Sigmoid colon (tissue), 4 donors: Measurements from ENCODE around the gene MYL3.

Experiments
- CTCF ChIP-seq, 4 experiments: fragments of 450-650 bp in 3 of 4; fragments of 200-600 bp in 1 of 4; IDR thresholded peaks; one replicate each; pipeline ENCODE4 v1.5.1; 2016 to 2019; ENCODE audit warnings: antibody characterized with exemption in 4 of 4, mild to moderate bottlenecking in 3 of 4, moderate library complexity in 2 of 4
- POLR2A ChIP-seq, 2 donors: fragments of 450-650 bp; IDR thresholded peaks; one replicate each; pipeline ENCODE4 v1.6.1; 2016; ENCODE audit warnings: antibody characterized with exemption in 2 of 2, mild to moderate bottlenecking in 2 of 2, moderate library complexity in 2 of 2
- POLR2AphosphoS5 ChIP-seq, 4 donors: sonication (generic); formaldehyde crosslinking; IDR thresholded peaks; one replicate each; pipeline ENCODE4 v1.6.1; 2017; ENCODE audit warnings: antibody characterized with exemption in 4 of 4

GRCh38 chr3:46865546-46865945 lies 2.3 kb upstream of the MYL3 start:
- no peak for TF ChIP-seq CTCF (IDR thresholded peaks at IDR 0.05)
- no peak for TF ChIP-seq POLR2A (IDR thresholded peaks at IDR 0.05)
- no peak for TF ChIP-seq POLR2AphosphoS5 (IDR thresholded peaks at IDR 0.05)
